ENCODE data around the gene BMP8A.
"Not testable (repeated sequence)": the region's sequence is repeated elsewhere in the genome, so short reads cannot be mapped to it uniquely, and the experiment has no call there.

Gene BMP8A, protein sequence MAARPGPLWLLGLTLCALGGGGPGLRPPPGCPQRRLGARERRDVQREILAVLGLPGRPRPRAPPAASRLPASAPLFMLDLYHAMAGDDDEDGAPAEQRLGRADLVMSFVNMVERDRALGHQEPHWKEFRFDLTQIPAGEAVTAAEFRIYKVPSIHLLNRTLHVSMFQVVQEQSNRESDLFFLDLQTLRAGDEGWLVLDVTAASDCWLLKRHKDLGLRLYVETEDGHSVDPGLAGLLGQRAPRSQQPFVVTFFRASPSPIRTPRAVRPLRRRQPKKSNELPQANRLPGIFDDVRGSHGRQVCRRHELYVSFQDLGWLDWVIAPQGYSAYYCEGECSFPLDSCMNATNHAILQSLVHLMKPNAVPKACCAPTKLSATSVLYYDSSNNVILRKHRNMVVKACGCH

GRCh38 chr1:39491146-39491921 lies at the start of gene BMP8A:
Gene BMP8A, plus strand, starts transcription at chr1:39491636. Its CDS starts 356 bp downstream, at chr1:39491992.
- Histone ChIP-seq H3K4me3 (ENCODE audit: low read length) (peak within 1 kb of the TSS; percentile 59; the same call in 1 of the 2 replicates), H3K36me3 (ENCODE audit: insufficient read depth, low read depth, low read length) (peaks cover 16% of the 10 kb centered on the region), H3K9me3 (ENCODE audit: insufficient read depth, low read depth, low read length) (no peaks in the 10 kb centered on the region), H3K9ac (ENCODE audit: low read depth, low read length) (no peak within 1 kb of the TSS), H3K27me3 (ENCODE audit: insufficient read depth, low read length) (peaks cover 67% of the 10 kb centered on the region), H3K27ac (ENCODE audit: low read length) (no peak within 1 kb of the TSS), H3K4me1 (ENCODE audit: insufficient read depth, low read length) (no peaks in the 10 kb centered on the region)

DNA sequence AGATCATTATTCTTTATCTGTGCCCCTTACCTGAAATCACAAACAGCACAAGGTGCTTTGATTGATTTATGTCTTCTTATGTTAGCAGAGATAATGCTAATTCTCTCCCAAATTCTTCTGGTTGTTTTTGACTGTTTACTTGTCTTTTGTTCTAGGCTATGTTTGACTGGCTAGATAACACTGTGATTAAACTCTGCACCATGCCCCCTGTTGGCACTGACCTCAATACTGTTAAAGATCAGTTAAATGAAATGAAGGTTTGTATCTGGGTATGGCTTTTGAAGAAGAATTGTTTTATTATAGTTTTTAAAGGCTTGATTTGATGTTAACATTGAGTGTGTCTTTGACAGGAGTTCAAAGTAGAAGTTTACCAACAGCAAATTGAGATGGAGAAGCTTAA lies 49.6 kb upstream of the BMP8A start:
- Histone ChIP-seq H3K9ac (ENCODE audit: low read depth, low read length) (no peak overlapping the region), H3K36me3 (ENCODE audit: insufficient read depth, low read depth, low read length) (peaks cover 94% of the 10 kb centered on the region), H3K4me3 (ENCODE audit: low read length) (no peak overlapping the region), H3K4me1 (ENCODE audit: insufficient read depth, low read length) (no peaks in the 10 kb centered on the region), H3K27me3 (ENCODE audit: insufficient read depth, low read length) (no peaks in the 10 kb centered on the region), H3K27ac (ENCODE audit: low read length) (no peak overlapping the region), H3K9me3 (ENCODE audit: insufficient read depth, low read depth, low read length) (no peaks in the 10 kb centered on the region)

GRCh38 chr1:39445573-39445972 lies 45.9 kb upstream of the BMP8A start:
- peaks cover 94% of the 10 kb centered on the region for H3K36me3 ChIP-seq (ENCODE audit: insufficient read depth, low read depth, low read length)
- no peak overlapping the region for H3K4me3 ChIP-seq (ENCODE audit: low read length)
- no peak overlapping the region for H3K27ac ChIP-seq (ENCODE audit: low read length)
- no peaks in the 10 kb centered on the region for H3K27me3 ChIP-seq (ENCODE audit: insufficient read depth, low read length)
- H3K9me3 ChIP-seq (ENCODE audit: insufficient read depth, low read depth, low read length): no peaks in the 10 kb centered on the region
- H3K9ac ChIP-seq (ENCODE audit: low read depth, low read length): no peak overlapping the region
- H3K4me1 ChIP-seq (ENCODE audit: insufficient read depth, low read length): no peaks in the 10 kb centered on the region

- H3K27ac ChIP-seq (ENCODE audit: low read length): no peak overlapping the region
- no peaks in the 10 kb centered on the region for H3K9me3 ChIP-seq (ENCODE audit: insufficient read depth, low read depth, low read length)
- no peaks in the 10 kb centered on the region for H3K4me1 ChIP-seq (ENCODE audit: insufficient read depth, low read length)
- no peaks in the 10 kb centered on the region for H3K27me3 ChIP-seq (ENCODE audit: insufficient read depth, low read length)
- H3K9ac ChIP-seq (ENCODE audit: low read depth, low read length): no peak overlapping the region
- H3K4me3 ChIP-seq (ENCODE audit: low read length): no peak overlapping the region
- peaks cover 93% of the 10 kb centered on the region for H3K36me3 ChIP-seq (ENCODE audit: insufficient read depth, low read depth, low read length)
These were observed 44.4 kb upstream of the BMP8A start for GRCh38 chr1:39446986-39447567.

DNA sequence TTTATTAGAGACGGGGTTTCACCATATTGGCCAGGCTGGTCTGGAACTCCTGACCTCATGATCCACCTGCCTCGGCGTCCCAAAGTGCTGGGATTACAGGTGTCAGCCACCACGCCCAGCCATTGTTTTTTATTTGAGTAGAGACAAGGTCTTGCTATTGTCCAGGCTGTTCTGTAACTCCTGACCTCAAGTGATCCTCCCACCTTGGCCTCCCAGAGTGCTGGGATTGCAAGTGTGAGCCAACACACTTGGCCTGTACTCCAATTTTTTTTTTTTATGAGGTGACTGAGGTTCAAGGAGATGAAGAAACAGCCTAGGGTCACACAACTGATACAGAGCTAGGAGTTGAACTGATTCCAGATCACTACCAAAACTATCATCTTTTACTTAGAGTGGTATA lies 41.4 kb upstream of the BMP8A start:
- H3K4me3 ChIP-seq (ENCODE audit: low read length); H3K4me1 ChIP-seq (ENCODE audit: insufficient read depth, low read length); H3K9me3 ChIP-seq (ENCODE audit: insufficient read depth, low read depth, low read length); H3K27ac ChIP-seq (ENCODE audit: low read length); H3K9ac ChIP-seq (ENCODE audit: low read depth, low read length); H3K27me3 ChIP-seq (ENCODE audit: insufficient read depth, low read length): not testable (repeated sequence)
- H3K36me3 ChIP-seq (ENCODE audit: insufficient read depth, low read depth, low read length): peaks cover 96% of the 10 kb centered on the region

DNA sequence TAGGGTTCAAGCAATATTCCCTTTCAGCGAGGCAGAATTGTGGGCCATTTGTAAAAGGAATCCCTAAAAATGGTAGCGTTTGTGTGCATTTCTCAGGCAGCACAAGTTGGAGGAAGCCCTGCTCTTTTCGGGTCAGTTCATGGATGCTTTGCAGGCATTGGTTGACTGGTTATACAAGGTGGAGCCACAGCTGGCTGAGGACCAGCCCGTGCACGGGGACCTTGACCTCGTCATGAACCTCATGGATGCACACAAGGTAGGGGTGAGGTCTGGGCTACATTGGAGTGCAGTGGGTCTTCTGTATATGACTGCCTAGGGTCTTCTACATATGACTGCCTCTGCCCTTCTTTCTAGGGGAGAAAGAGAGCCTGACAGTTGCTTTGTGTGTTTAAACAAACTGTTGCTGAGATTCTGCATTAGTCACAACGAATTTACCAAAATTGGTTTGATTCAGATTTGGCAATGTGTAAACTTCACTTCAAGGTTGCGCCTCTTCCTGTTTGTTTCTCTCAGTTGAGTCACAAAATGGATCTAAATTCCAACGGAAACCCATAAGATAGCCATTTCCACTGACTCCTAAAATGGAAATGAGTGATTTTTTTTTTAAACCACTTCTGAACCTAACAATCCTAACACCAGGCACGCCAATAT lies 40.4 kb upstream of the BMP8A start:
- Histone ChIP-seq H3K36me3 (ENCODE audit: insufficient read depth, low read depth, low read length) (peaks cover 96% of the 10 kb centered on the region), H3K9me3 (ENCODE audit: insufficient read depth, low read depth, low read length) (no peaks in the 10 kb centered on the region), H3K27ac (ENCODE audit: low read length) (no peak overlapping the region)

DNA sequence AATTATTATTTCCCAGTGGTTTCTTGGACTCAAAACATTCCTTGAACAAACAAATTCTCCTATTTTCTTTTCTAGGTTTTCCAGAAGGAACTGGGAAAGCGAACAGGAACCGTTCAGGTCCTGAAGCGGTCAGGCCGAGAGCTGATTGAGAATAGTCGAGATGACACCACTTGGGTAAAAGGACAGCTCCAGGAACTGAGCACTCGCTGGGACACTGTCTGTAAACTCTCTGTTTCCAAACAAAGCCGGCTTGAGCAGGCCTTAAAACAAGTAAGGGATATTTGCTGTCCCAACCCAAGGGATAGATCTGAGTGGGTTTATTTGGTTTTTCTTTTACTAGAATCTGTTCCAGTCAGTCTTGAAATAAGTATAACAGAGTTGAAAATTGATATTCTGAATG lies 39.4 kb upstream of the BMP8A start:
- no peaks in the 10 kb centered on the region for H3K27me3 ChIP-seq (ENCODE audit: insufficient read depth, low read length)
- H3K9me3 ChIP-seq (ENCODE audit: insufficient read depth, low read depth, low read length): no peaks in the 10 kb centered on the region
- no peak overlapping the region for H3K9ac ChIP-seq (ENCODE audit: low read depth, low read length)
- peaks cover 97% of the 10 kb centered on the region for H3K36me3 ChIP-seq (ENCODE audit: insufficient read depth, low read depth, low read length)
- H3K4me3 ChIP-seq (ENCODE audit: low read length): no peak overlapping the region
- H3K4me1 ChIP-seq (ENCODE audit: insufficient read depth, low read length): no peaks in the 10 kb centered on the region
- no peak overlapping the region for H3K27ac ChIP-seq (ENCODE audit: low read length)

More for the DNA sequence above, 40.4 kb upstream of the BMP8A start:
- Histone ChIP-seq H3K27me3 (ENCODE audit: insufficient read depth, low read length) (no peaks in the 10 kb centered on the region), H3K4me1 (ENCODE audit: insufficient read depth, low read length) (no peaks in the 10 kb centered on the region), H3K9ac (ENCODE audit: low read depth, low read length) (no peak overlapping the region), H3K4me3 (ENCODE audit: low read length) (no peak overlapping the region)

GRCh38 chr1:39452540-39452939 lies 38.9 kb upstream of the BMP8A start:
- H3K4me1 ChIP-seq (ENCODE audit: insufficient read depth, low read length): no peaks in the 10 kb centered on the region
- H3K36me3 ChIP-seq (ENCODE audit: insufficient read depth, low read depth, low read length): peaks cover 97% of the 10 kb centered on the region
- H3K27ac ChIP-seq (ENCODE audit: low read length): no peak overlapping the region
- no peaks in the 10 kb centered on the region for H3K27me3 ChIP-seq (ENCODE audit: insufficient read depth, low read length)
- no peak overlapping the region for H3K4me3 ChIP-seq (ENCODE audit: low read length)
- no peak overlapping the region for H3K9ac ChIP-seq (ENCODE audit: low read depth, low read length)
- no peaks in the 10 kb centered on the region for H3K9me3 ChIP-seq (ENCODE audit: insufficient read depth, low read depth, low read length)

- H3K27me3 ChIP-seq (ENCODE audit: insufficient read depth, low read length): no peaks in the 10 kb centered on the region
- no peak overlapping the region for H3K27ac ChIP-seq (ENCODE audit: low read length)
- H3K36me3 ChIP-seq (ENCODE audit: insufficient read depth, low read depth, low read length): peaks cover 97% of the 10 kb centered on the region
These were observed 37.8 kb upstream of the BMP8A start for GRCh38 chr1:39453603-39454002.

DNA sequence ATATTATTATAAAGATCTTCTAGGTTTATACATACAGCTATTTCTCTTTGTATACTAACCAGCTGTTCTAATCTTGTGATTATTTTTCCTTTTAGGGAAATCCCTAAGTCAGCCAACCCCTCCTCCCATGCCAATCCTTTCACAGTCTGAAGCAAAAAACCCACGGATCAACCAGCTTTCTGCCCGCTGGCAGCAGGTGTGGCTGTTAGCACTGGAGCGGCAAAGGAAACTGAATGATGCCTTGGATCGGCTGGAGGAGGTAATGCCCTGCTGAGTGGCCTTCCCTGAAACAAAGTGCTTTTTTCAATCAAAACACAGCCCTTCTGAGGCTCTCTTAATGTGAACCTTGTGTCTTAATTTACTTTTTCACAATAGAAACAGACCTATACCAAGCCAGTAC lies 32.4 kb upstream of the BMP8A start:
- no peak overlapping the region for H3K4me3 ChIP-seq (ENCODE audit: low read length)
- no peaks in the 10 kb centered on the region for H3K9me3 ChIP-seq (ENCODE audit: insufficient read depth, low read depth, low read length)
- H3K4me1 ChIP-seq (ENCODE audit: insufficient read depth, low read length): no peaks in the 10 kb centered on the region
- peaks cover 99% of the 10 kb centered on the region for H3K36me3 ChIP-seq (ENCODE audit: insufficient read depth, low read depth, low read length)
- H3K27me3 ChIP-seq (ENCODE audit: insufficient read depth, low read length): no peaks in the 10 kb centered on the region
- no peak overlapping the region for H3K9ac ChIP-seq (ENCODE audit: low read depth, low read length)
- no peak overlapping the region for H3K27ac ChIP-seq (ENCODE audit: low read length)

More at GRCh38 chr1:39453603-39454002, 37.8 kb upstream of the BMP8A start:
- no peaks in the 10 kb centered on the region for H3K4me1 ChIP-seq (ENCODE audit: insufficient read depth, low read length)
- no peak overlapping the region for H3K9ac ChIP-seq (ENCODE audit: low read depth, low read length)
- H3K4me3 ChIP-seq (ENCODE audit: low read length): no peak overlapping the region
- no peaks in the 10 kb centered on the region for H3K9me3 ChIP-seq (ENCODE audit: insufficient read depth, low read depth, low read length)

DNA sequence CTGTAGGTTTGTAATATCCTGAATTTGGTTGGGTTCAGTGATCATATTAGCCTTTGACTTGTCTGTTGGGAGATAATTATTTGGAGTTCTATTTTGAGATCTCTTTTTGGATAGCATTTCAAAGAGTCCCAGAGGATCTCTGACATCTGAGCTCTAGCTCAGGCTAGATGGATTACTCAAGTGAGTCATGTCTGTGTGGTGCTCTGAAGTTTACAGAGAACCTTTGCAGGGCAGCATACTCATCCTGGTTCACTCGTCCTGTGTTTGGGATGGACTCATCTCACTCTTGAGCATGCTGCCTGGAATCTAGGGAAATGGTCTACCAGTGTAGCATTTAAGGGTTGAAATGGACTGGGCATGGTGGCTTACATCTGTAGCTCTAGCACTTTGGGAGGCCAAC lies 29.4 kb upstream of the BMP8A start:
- Histone ChIP-seq H3K27me3 (ENCODE audit: insufficient read depth, low read length) (no peaks in the 10 kb centered on the region), H3K27ac (ENCODE audit: low read length) (no peak overlapping the region), H3K9me3 (ENCODE audit: insufficient read depth, low read depth, low read length) (no peaks in the 10 kb centered on the region), H3K4me1 (ENCODE audit: insufficient read depth, low read length) (no peaks in the 10 kb centered on the region), H3K9ac (ENCODE audit: low read depth, low read length) (no peak overlapping the region), H3K4me3 (ENCODE audit: low read length) (no peak overlapping the region), H3K36me3 (ENCODE audit: insufficient read depth, low read depth, low read length) (peaks cover 96% of the 10 kb centered on the region)
